ENCODE results near the gene EEF2KMT.
"Not testable (repeated sequence)": the region's sequence is repeated elsewhere in the genome, so short reads cannot be mapped to it uniquely, and the experiment has no call there.

EEF2KMT gene

GRCh38 chr16:5070431-5071186 is 27.0 kb downstream of the EEF2KMT start:
- no peak for DNase-seq

- no peak for DNase-seq
Measured at GRCh38 chr16:5069854-5070253, 27.7 kb downstream of the EEF2KMT start.

GRCh38 chr16:5069048-5069447 is 28.5 kb downstream of the EEF2KMT start:
- DNase-seq, result no peak

- DNase-seq, result no peak
Measured at GRCh38 chr16:5066511-5066910, 31.1 kb downstream of the EEF2KMT start.

GRCh38 chr16:5065813-5066212 is 31.8 kb downstream of the EEF2KMT start, which contains the start of gene C16orf89:
Gene C16orf89 (minus strand): TSS chr16:5065956. CDS start chr16:5065908, 48 bp downstream.
- DNase-seq, result no peak

GRCh38 chr16:5065326-5065725 is 32.3 kb downstream of the EEF2KMT start:
- no peak for DNase-seq

- no peak for DNase-seq
Measured at GRCh38 chr16:5064915-5065314, 32.7 kb downstream of the EEF2KMT start.

- no peak for DNase-seq
Measured at GRCh38 chr16:5062790-5063765, 34.5 kb downstream of the EEF2KMT start.

- no peak for DNase-seq
Measured at GRCh38 chr16:5062051-5062450, 35.5 kb downstream of the EEF2KMT start.

GRCh38 chr16:5060073-5060641 is 37.4 kb downstream of the EEF2KMT start:
- DNase-seq, result no peak

- DNase-seq, result no peak
Measured at GRCh38 chr16:5059386-5060072, 38.1 kb downstream of the EEF2KMT start.

- no peak for DNase-seq
Measured at GRCh38 chr16:5058476-5058875, 39.1 kb downstream of the EEF2KMT start.

- DNase-seq, result no peak
Measured at GRCh38 chr16:5056352-5056751, 41.2 kb downstream of the EEF2KMT start.

GRCh38 chr16:5054876-5055865 is 42.4 kb downstream of the EEF2KMT start:
- DNase-seq, result no peak

GRCh38 chr16:5046914-5047313 is 50.7 kb downstream of the EEF2KMT start:
- DNase-seq, result no peak

GRCh38 chr16:5045499-5046115 is 52.0 kb downstream of the EEF2KMT start:
- no peak for DNase-seq

GRCh38 chr16:5044581-5044980 is 53.0 kb downstream of the EEF2KMT start:
- DNase-seq, result not testable (repeated sequence)

- DNase-seq, result no peak
Measured at GRCh38 chr16:5044011-5044540, 53.5 kb downstream of the EEF2KMT start.

- no peak for DNase-seq
Measured at GRCh38 chr16:5042574-5043171, 54.9 kb downstream of the EEF2KMT start.

- no peak for DNase-seq
Measured at GRCh38 chr16:5041600-5042133, 55.9 kb downstream of the EEF2KMT start.

Data from NCI-H2081 treated with DMSO at 0.1 percent for 48 hours (cell line).